ENCODE results near the gene ARHGEF9.
"Not testable (repeated sequence)": the region's sequence is repeated elsewhere in the genome, so short reads cannot be mapped to it uniquely, and the experiment has no call there.

ARHGEF9 gene

DNA sequence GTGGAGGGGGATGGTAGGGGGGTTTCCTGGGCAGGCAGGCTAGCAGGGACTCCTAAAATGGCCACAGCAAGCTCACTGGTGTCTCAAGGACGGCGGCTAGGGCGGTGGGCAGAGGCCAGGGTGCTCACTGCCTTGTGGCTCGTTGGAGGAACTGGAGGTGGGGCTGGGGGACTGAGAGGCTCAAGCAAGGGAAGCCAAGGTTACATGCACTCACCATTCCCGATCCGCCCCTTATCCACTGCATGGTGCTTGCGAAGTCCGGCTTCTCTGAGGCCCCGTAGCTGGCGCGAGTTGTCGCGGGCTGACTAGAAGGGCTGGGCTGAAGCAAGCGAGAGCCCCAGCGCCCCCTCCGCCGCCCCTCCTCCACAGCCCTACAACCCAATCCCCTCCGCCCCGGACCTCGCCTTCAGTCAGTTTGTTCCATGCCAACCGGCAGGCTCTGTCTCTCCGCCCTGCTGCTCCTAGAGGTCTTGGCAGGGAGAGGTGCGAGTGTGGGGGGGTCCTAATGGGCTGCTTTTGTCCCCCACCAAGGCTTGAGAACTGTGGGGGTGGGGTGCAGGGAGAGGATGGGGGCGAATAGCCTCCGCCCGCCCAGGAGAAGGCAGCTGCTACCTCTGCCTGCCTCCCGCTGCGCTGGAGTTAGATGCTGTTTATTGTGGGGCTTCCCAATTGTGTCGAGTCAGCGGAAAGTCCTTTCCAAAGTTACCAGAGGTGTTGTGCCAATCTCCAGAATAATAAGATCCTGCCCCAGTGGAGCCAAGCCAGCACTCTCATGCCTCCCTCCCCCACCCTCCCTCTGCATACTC, at the start of gene ARHGEF9:
ARHGEF9 (minus strand) TSS at position 313 of the 806 bp plus-strand sequence; CDS start at position 244, 69 bp downstream.
- peak; percentile 13 for DNase-seq

GRCh38 chrX:63825446-63825845, 40.4 kb upstream of the ARHGEF9 start:
- DNase-seq: not testable (repeated sequence)

GRCh38 chrX:63818156-63818555, 33.1 kb upstream of the ARHGEF9 start:
- no peak for DNase-seq

DNA sequence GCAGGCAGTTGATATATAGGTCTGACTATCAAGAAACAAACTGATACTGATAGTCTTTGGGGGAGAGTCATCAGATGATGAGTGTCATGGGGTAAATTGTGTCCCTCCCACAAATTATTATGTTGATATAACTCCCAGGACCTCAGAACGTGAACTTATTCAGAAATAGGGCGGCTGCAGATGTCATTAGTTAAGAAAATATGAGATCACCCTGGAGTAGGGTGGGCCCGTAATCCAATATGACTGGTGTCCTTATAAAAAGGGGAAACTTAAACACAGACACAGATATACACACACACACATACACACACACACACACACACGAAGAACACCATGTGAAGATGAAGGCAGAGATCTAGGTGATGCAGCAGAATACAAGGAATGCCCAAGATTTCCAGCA, 32.7 kb upstream of the ARHGEF9 start:
- DNase-seq: no peak

GRCh38 chrX:63812823-63813222, 27.8 kb upstream of the ARHGEF9 start:
- no peak for DNase-seq

- no peak for DNase-seq
Measured at GRCh38 chrX:63810746-63811145, 25.7 kb upstream of the ARHGEF9 start.

GRCh38 chrX:63809173-63809572, 24.2 kb upstream of the ARHGEF9 start:
- DNase-seq: no peak

- not testable (repeated sequence) for DNase-seq
Measured at GRCh38 chrX:63795406-63795805, 10.4 kb upstream of the ARHGEF9 start.

DNA sequence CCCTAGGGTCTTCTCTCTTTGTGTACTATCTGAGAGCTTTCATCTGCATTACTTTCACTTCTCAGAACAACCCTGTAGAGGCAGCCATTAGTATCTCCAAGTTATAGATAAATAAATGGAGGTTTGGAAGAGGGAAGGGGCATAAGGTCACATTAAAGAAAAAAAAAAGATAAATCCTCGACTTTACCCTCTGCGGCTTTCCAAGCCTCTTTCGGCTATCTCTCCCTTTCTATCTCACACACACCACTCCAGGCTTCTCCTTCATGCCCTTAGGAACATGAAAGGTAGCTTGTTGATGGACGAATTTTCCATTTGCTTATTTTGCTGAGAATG, 660 bp upstream of the ARHGEF9 start:
- DNase-seq: no peak

GRCh38 chrX:63784346-63784901, 590 bp downstream of the ARHGEF9 start:
- no peak for DNase-seq

DNA sequence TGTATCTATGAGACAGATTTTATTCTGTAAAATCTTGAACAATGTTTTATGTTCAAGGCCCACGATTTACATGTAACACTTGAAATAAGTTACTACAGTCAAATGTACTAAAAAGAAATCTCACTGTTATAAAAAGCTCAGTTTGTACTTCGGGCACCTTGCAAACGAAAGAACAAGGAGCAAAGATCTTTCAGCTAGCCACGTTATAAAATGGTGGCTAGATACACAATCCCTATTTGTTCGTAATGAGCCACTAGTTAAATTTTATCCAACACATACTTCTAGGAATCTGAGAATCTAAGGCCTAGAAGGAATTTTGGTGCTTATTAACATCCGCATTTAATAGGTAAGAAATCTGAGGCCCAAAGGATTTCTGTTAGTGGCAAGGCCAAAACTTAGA, 2.5 kb downstream of the ARHGEF9 start:
- DNase-seq: no peak

GRCh38 chrX:63768760-63769159, 16.3 kb downstream of the ARHGEF9 start:
- DNase-seq: no peak

GRCh38 chrX:63765712-63766111, 19.3 kb downstream of the ARHGEF9 start:
- DNase-seq: no peak

- DNase-seq: no peak
Measured at GRCh38 chrX:63764946-63765345, 20.1 kb downstream of the ARHGEF9 start.

GRCh38 chrX:63761639-63762038, 23.4 kb downstream of the ARHGEF9 start:
- DNase-seq: no peak

DNA sequence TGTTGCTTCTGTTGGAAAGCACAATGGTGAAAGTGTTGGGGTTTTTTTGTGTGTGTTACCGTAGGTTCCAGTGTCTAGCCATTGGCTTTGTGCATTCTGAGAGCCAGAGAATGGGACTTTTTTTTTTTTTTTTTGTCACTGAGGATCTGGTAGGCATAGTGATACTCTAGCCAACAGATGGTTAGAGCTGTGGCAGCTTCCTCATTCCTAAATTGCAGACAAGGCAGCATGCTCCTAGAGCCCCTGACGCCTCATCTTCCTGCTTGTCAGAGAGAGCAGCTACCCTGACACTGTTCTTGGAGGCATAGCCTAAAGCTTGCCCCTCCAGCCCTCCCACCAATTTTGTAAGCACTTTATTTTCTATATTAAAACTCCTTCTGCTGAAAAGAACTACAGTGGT, 27.0 kb downstream of the ARHGEF9 start:
- no peak for DNase-seq

DNA sequence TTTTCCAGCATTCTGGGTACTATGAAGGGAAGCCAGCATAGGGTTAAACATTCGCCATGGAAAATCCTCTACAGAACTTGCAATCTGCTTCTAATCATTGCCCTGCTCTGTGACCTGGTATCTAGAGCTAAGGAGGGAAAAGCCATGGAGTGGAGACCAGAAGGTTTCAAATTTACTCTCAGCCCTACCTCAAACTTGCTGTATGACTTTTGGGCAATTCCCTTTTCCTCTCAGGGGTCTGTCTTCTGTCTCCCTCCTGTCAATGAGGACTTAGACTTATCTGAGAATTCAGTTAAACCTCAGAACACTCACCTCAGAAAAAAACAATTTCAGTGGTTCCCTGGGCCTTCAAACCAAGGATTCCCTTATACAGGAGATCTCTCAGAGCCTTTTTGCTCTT, 29.1 kb downstream of the ARHGEF9 start:
- no peak for DNase-seq

DNA sequence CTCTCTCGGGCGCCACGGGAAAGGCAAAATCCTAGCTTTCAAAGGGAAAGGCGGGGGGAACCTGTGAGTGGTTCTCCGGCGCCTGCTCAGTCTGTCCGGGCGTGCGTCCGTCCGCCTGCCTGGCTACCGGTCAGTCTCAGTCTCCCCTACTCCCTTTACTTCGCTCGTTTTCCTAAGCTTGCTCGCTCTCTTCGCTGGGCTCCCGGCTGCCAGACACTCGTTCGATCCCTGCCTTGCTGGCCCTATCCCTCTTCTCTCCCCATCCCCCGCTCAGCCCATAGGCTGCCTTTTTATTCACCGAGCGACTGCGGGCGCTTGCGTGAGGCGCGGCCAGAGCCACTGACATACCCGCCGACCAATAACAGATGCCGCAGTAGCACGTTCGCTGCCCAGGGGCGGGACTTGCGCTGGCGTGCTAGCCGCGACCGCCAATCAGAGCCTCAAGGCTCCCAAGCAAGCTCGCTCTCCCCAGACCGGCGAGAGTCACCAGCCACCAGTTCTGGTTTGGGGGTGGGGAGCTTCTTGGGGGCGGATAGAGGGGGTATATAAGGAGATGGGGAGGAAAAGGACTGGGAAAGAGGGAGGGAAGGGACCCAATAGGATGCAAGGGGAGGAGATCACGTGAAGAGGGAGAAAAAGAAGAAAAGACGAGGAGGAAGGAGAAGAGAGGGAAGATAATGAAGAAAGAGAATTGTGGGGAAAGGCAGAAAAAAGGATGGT, 30.0 kb downstream of the ARHGEF9 start:
- peak; percentile 96 for DNase-seq

GRCh38 chrX:63754136-63754859, 30.7 kb downstream of the ARHGEF9 start:
- DNase-seq: no peak

DNA sequence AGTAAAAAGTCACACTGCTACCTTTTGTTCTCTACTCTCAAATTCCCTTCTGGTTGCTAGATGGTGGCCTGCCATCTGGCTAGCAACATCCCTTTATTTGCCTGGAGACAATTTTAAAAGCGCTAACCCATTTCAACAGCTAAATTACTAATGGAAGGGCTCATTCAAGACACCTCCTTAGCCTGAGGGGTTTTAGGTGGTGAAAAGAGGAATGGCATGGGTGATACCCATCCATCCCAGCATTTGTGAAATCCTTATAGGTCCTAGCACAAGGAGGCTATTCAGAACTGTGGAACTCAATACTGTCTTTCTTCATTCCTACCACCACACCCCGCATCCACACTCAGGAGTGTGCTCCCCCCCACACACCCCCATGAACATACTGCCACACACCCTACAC, 33.5 kb downstream of the ARHGEF9 start:
- peak; percentile 74 for DNase-seq

GRCh38 chrX:63750811-63751210, 34.2 kb downstream of the ARHGEF9 start:
- DNase-seq: peak; percentile 22

- DNase-seq: no peak
Measured at GRCh38 chrX:63747331-63747730, 37.7 kb downstream of the ARHGEF9 start.

DNA sequence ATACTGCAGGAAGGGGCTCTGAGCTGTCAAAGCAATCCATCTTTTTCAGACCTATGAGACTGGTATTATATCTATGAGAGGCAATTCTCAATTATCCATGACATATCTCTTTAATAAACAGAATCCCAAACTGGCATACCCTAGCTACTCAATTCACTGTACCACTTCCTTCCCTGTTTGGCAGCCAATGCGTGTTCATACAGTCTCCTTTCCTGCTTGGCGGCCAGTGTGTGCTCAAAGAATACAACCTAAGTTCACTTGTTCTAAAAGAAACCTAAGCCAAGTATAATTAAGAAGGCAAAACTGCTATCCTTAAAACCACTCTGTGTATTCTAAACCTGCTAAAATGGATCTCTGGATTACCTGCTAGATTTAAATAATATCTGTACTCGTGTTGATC, 38.3 kb downstream of the ARHGEF9 start:
- no peak for DNase-seq

All from NCI-H1436 (cell line).